ENCODE measurements around the gene MYO1G. TPM values are rescaled to one million over a fixed set of nuclear protein-coding genes. Genes with fewer than 3 reads are reported as not detected.

MYO1G gene
- total and polyA plus RNA-seq, 2 donors from 2014 or later, result 0.60 to 14.3 TPM

DNA sequence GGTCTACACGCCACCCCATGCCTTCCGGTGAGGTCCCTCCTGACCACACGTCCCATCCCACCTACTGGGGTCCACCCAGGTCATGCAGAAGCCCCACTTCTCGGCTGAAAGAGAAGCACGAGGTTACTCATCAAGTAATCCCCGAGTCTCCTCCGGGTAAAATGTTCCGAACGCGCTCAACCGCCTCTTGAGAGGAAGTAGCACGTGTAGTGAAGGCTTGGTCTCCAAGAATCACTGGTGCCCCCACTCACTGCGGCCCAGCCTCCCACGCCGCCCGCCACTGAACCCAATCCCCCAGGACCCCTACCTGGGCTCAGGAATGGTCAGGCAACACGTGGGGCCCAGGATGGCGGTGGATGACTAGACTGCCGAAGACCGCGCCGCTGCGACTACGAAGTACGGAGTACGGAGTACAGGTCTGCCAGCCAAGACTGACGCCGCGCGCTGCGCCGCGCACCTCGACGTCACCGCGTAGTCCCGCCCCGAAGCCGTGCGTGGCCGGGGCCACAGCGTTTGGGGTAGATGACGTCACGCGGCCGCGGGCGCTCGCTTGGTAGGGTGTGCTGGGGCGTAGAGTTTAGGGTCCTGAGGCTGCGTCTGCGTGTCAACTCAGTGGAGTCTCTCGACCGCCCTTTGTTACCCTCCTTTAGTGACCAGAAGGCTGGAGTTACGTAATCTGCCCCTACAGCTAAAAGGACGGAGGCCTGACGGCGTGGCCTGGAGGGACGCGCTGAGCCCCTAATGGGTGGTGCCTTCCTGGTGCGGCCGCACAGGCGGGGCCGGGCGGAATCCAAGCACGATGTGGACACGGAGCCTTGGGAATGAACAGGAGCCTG, 7.6 kb upstream of the MYO1G start:
- H3K4me3 ChIP-seq (ENCODE audit: low read length in 3 of 3), result peak overlapping the region; percentile 73 to 94 (median 93)
- intact Hi-C loops (cut with DNase I), result no loop called here
- peak overlapping the region; percentile 96 to 98 for H3K27ac ChIP-seq (ENCODE audit: low read depth in 2 of 2, low read length in 2 of 2)
- FAIRE-seq (no peak), DNase-seq (peak; percentile 95 to 98 (median 96))
- H3K36me3 ChIP-seq (ENCODE audit: control insufficient read depth in 2 of 3, insufficient read depth in 3 of 3, low read length in 3 of 3), result peaks cover 3 to 29% (median 11%) of the 10 kb centered on the region in 3 donors
- TF ChIP-seq, protein P1, sequence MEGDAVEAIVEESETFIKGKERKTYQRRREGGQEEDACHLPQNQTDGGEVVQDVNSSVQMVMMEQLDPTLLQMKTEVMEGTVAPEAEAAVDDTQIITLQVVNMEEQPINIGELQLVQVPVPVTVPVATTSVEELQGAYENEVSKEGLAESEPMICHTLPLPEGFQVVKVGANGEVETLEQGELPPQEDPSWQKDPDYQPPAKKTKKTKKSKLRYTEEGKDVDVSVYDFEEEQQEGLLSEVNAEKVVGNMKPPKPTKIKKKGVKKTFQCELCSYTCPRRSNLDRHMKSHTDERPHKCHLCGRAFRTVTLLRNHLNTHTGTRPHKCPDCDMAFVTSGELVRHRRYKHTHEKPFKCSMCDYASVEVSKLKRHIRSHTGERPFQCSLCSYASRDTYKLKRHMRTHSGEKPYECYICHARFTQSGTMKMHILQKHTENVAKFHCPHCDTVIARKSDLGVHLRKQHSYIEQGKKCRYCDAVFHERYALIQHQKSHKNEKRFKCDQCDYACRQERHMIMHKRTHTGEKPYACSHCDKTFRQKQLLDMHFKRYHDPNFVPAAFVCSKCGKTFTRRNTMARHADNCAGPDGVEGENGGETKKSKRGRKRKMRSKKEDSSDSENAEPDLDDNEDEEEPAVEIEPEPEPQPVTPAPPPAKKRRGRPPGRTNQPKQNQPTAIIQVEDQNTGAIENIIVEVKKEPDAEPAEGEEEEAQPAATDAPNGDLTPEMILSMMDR (IDR thresholded peaks at IDR 0.05; ENCODE audit: borderline replicate concordance, extremely low read depth, insufficient read depth), result no peak
- H3K9ac ChIP-seq (ENCODE audit: low read length in 3 of 3), result peak overlapping the region; percentile 79 to 99 (median 90)
- no peaks in the 10 kb centered on the region for H3K27me3 ChIP-seq (ENCODE audit: control insufficient read depth, insufficient read depth, low read length)
- H3K9me3 ChIP-seq (ENCODE audit: control insufficient read depth in 2 of 3, insufficient read depth in 1 of 3, low read length in 3 of 3), result no peaks in the 10 kb centered on the region
- H3K4me1 ChIP-seq (ENCODE audit: control insufficient read depth in 2 of 3, insufficient read depth in 2 of 3, low read depth in 1 of 3, low read length in 3 of 3), result peaks cover 0 to 10% (median 7%) of the 10 kb centered on the region in 3 donors

GRCh38 chr7:44985900-44986217, 7.0 kb upstream of the MYO1G start:
- Histone ChIP-seq H3K4me3 (ENCODE audit: low read length in 3 of 3) (peak overlapping the region; percentile 73 to 94 (median 93)), H3K27ac (ENCODE audit: low read depth in 2 of 2, low read length in 2 of 2) (peak overlapping the region; percentile 96 to 98), H3K9ac (ENCODE audit: low read length in 3 of 3) (peak overlapping the region; percentile 37 to 99 (median 79)), H3K9me3 (ENCODE audit: control insufficient read depth in 2 of 3, insufficient read depth in 1 of 3, low read length in 3 of 3) (no peaks in the 10 kb centered on the region), H3K4me1 (ENCODE audit: control insufficient read depth in 2 of 3, insufficient read depth in 2 of 3, low read depth in 1 of 3, low read length in 3 of 3) (peaks cover 0 to 10% (median 7%) of the 10 kb centered on the region in 3 donors), H3K36me3 (ENCODE audit: control insufficient read depth in 2 of 3, insufficient read depth in 3 of 3, low read length in 3 of 3) (peaks cover 3 to 31% (median 11%) of the 10 kb centered on the region in 3 donors), H3K27me3 (ENCODE audit: control insufficient read depth, insufficient read depth, low read length) (no peaks in the 10 kb centered on the region)
- DNase-seq (no peak), FAIRE-seq (no peak)
- TF ChIP-seq, protein P1 (IDR thresholded peaks at IDR 0.05; ENCODE audit: borderline replicate concordance, extremely low read depth, insufficient read depth), result no peak
- intact Hi-C loops (cut with DNase I), result no loop called here

- Histone ChIP-seq H3K9ac (ENCODE audit: low read length in 3 of 3) (peak overlapping the region in 2 of 3 donors; percentile 79 to 99), H3K4me1 (ENCODE audit: control insufficient read depth in 2 of 3, insufficient read depth in 2 of 3, low read depth in 1 of 3, low read length in 3 of 3) (peaks cover 0 to 10% (median 7%) of the 10 kb centered on the region in 3 donors), H3K27ac (ENCODE audit: low read depth in 2 of 2, low read length in 2 of 2) (no peak overlapping the region)
These were observed 6.3 kb upstream of the MYO1G start for GRCh38 chr7:44985033-44985695.

More at GRCh38 chr7:44985033-44985695, 6.3 kb upstream of the MYO1G start:
- H3K4me3 ChIP-seq (ENCODE audit: low read length in 3 of 3), result peak overlapping the region in 1 of 3 donors; percentile 73
- H3K9me3 ChIP-seq (ENCODE audit: control insufficient read depth in 2 of 3, insufficient read depth in 1 of 3, low read length in 3 of 3), result no peaks in the 10 kb centered on the region
- TF ChIP-seq, protein P1 (IDR thresholded peaks at IDR 0.05; ENCODE audit: borderline replicate concordance, extremely low read depth, insufficient read depth), result no peak
- intact Hi-C loops (cut with DNase I), result no loop called here
- no peaks in the 10 kb centered on the region for H3K27me3 ChIP-seq (ENCODE audit: control insufficient read depth, insufficient read depth, low read length)
- H3K36me3 ChIP-seq (ENCODE audit: control insufficient read depth in 2 of 3, insufficient read depth in 3 of 3, low read length in 3 of 3), result peaks cover 3 to 32% (median 11%) of the 10 kb centered on the region in 3 donors
- FAIRE-seq (no peak), DNase-seq (peak in 2 of 5 donors; percentile 19 to 20)
